Effector memory CD8-positive, alpha-beta T cell (primary cell): Measurements from ENCODE around the gene GH1.
A peak's percentile ranks its signal among the peaks of the same experiment; 100 is the strongest.

Source experiments
- ATAC-seq: fragments of 150-1000 bp; cut with Tn5 transposase; replicated peaks from 2 replicates; pipeline ENCODE4 v1.10.0; 2021; ENCODE audit warnings: mild to moderate bottlenecking, moderate library complexity
- DNase-seq, 3 experiments: peaks; one replicate each; pipeline ENCODE4 v3.0.0; 2021
- H3K27ac Mint-ChIP-seq, 2 donors: one replicate each; pipeline ENCODE4 v1.8.0; 2022; ENCODE audit warnings: mild to moderate bottlenecking in 2 of 2, mixed read lengths in 2 of 2, moderate library complexity in 2 of 2
- H3K27me3 Mint-ChIP-seq, 2 donors: one replicate each; pipeline ENCODE4 v1.8.0; 2022; ENCODE audit warnings: mixed read lengths in 2 of 2
- H3K36me3 Mint-ChIP-seq: one replicate; pipeline ENCODE4 v1.8.0; 2022; ENCODE audit warnings: mild to moderate bottlenecking, moderate library complexity, mixed read lengths; ENCODE audit not compliant: insufficient read depth
- H3K4me1 Mint-ChIP-seq, 2 donors: one replicate each; pipeline ENCODE4 v1.8.0; 2022; ENCODE audit warnings: low read depth in 2 of 2, mixed read lengths in 2 of 2
- H3K4me3 Mint-ChIP-seq, 2 donors: one replicate each; pipeline ENCODE4 v1.8.0; 2022; ENCODE audit warnings: mild to moderate bottlenecking in 2 of 2, mixed read lengths in 2 of 2, moderate library complexity in 2 of 2
- H3K9me3 Mint-ChIP-seq, 2 donors: one replicate each; pipeline ENCODE4 v1.8.0; 2022; ENCODE audit warnings: mixed read lengths in 2 of 2

GH1 gene

GRCh38 chr17:63950940-63951907 lies 32.6 kb upstream of the GH1 start:
- Mint-ChIP-seq H3K27me3 (no peaks in the 10 kb centered on the region), H3K4me3 (no peak overlapping the region), H3K9me3 (no peaks in the 10 kb centered on the region), H3K4me1 (peaks cover 22 to 32% of the 10 kb centered on the region in 2 donors), H3K27ac (peak overlapping the region in 1 of 2 donors; percentile 12), H3K36me3 (no peaks in the 10 kb centered on the region)
- DNase-seq (peak in 1 of 3 experiments; percentile 18), ATAC-seq (no peak)

GRCh38 chr17:63949576-63950250 lies 31.1 kb upstream of the GH1 start:
- H3K4me1 Mint-ChIP-seq = peaks cover 21 to 38% of the 10 kb centered on the region in 2 donors
- no peak overlapping the region for H3K4me3 Mint-ChIP-seq
- H3K36me3 Mint-ChIP-seq = no peaks in the 10 kb centered on the region
- DNase-seq = no peak
- no peak overlapping the region for H3K27ac Mint-ChIP-seq
- H3K27me3 Mint-ChIP-seq = no peaks in the 10 kb centered on the region
- ATAC-seq = no peak
- no peaks in the 10 kb centered on the region for H3K9me3 Mint-ChIP-seq

- peaks cover 12 to 33% of the 10 kb centered on the region in 2 donors for H3K4me1 Mint-ChIP-seq
- H3K9me3 Mint-ChIP-seq = no peaks in the 10 kb centered on the region
- no peaks in the 10 kb centered on the region for H3K36me3 Mint-ChIP-seq
- ATAC-seq = no peak
- no peaks in the 10 kb centered on the region for H3K27me3 Mint-ChIP-seq
- H3K4me3 Mint-ChIP-seq = no peak overlapping the region
- DNase-seq = no peak
- no peak overlapping the region for H3K27ac Mint-ChIP-seq
Observed at GRCh38 chr17:63948521-63948920, 29.9 kb upstream of the GH1 start.

- no peak overlapping the region for H3K27ac Mint-ChIP-seq
- no peak overlapping the region for H3K4me3 Mint-ChIP-seq
- DNase-seq (no peak), ATAC-seq (no peak)
- H3K4me1 Mint-ChIP-seq = peaks cover 14 to 33% of the 10 kb centered on the region in 2 donors
- no peaks in the 10 kb centered on the region for H3K9me3 Mint-ChIP-seq
- H3K36me3 Mint-ChIP-seq = no peaks in the 10 kb centered on the region
- H3K27me3 Mint-ChIP-seq = no peaks in the 10 kb centered on the region
Observed at GRCh38 chr17:63947711-63948330, 29.2 kb upstream of the GH1 start.

- Mint-ChIP-seq H3K27ac (peak overlapping the region; percentile 30 to 32), H3K9me3 (no peaks in the 10 kb centered on the region)
- ATAC-seq = peak; percentile 90
Observed at GRCh38 chr17:63946440-63947363, 28.1 kb upstream of the GH1 start.

GRCh38 chr17:63945784-63946439 lies 27.3 kb upstream of the GH1 start:
- Mint-ChIP-seq H3K4me3 (peak overlapping the region; percentile 77 to 83), H3K4me1 (peaks cover 20 to 34% of the 10 kb centered on the region in 2 donors), H3K27me3 (no peaks in the 10 kb centered on the region), H3K27ac (peak overlapping the region; percentile 32 to 44), H3K9me3 (no peaks in the 10 kb centered on the region), H3K36me3 (no peaks in the 10 kb centered on the region)
- peak; percentile 27 for ATAC-seq
- no peak for DNase-seq

More at GRCh38 chr17:63946440-63947363, 28.1 kb upstream of the GH1 start:
- Mint-ChIP-seq H3K4me3 (peak overlapping the region; percentile 77 to 83), H3K36me3 (no peaks in the 10 kb centered on the region), H3K27me3 (no peaks in the 10 kb centered on the region), H3K4me1 (peaks cover 18 to 37% of the 10 kb centered on the region in 2 donors)
- peak; percentile 53 to 59 (median 54) for DNase-seq

GRCh38 chr17:63944736-63945499 lies 26.3 kb upstream of the GH1 start:
- Mint-ChIP-seq H3K4me1 (peaks cover 20 to 32% of the 10 kb centered on the region in 2 donors), H3K27ac (peak overlapping the region in 1 of 2 donors; percentile 44), H3K27me3 (no peaks in the 10 kb centered on the region), H3K4me3 (peak overlapping the region; percentile 77 to 83), H3K36me3 (no peaks in the 10 kb centered on the region), H3K9me3 (no peaks in the 10 kb centered on the region)
- no peak for DNase-seq
- no peak for ATAC-seq

GRCh38 chr17:63943745-63944144 lies 25.1 kb upstream of the GH1 start:
- no peaks in the 10 kb centered on the region for H3K9me3 Mint-ChIP-seq
- peak overlapping the region in 1 of 2 donors; percentile 73 for H3K27ac Mint-ChIP-seq
- H3K4me3 Mint-ChIP-seq = no peak overlapping the region
- DNase-seq = no peak
- no peaks in the 10 kb centered on the region for H3K27me3 Mint-ChIP-seq
- no peak for ATAC-seq
- peaks cover 27 to 35% of the 10 kb centered on the region in 2 donors for H3K4me1 Mint-ChIP-seq
- H3K36me3 Mint-ChIP-seq = no peaks in the 10 kb centered on the region

- H3K4me1 Mint-ChIP-seq = peaks cover 29 to 42% of the 10 kb centered on the region in 2 donors
- H3K27ac Mint-ChIP-seq = peak overlapping the region; percentile 66 to 73
Observed at GRCh38 chr17:63942309-63942985, 23.8 kb upstream of the GH1 start.

GRCh38 chr17:63941751-63942150 lies 23.1 kb upstream of the GH1 start:
- Mint-ChIP-seq H3K4me3 (no peak overlapping the region), H3K36me3 (no peaks in the 10 kb centered on the region), H3K9me3 (no peaks in the 10 kb centered on the region), H3K27me3 (no peaks in the 10 kb centered on the region), H3K4me1 (peaks cover 28 to 42% of the 10 kb centered on the region in 2 donors), H3K27ac (no peak overlapping the region)
- DNase-seq (no peak), ATAC-seq (no peak)

More at GRCh38 chr17:63942309-63942985, 23.8 kb upstream of the GH1 start:
- Mint-ChIP-seq H3K36me3 (no peaks in the 10 kb centered on the region), H3K9me3 (no peaks in the 10 kb centered on the region), H3K27me3 (no peaks in the 10 kb centered on the region), H3K4me3 (no peak overlapping the region)
- no peak for DNase-seq
- no peak for ATAC-seq

GRCh38 chr17:63941162-63941561 lies 22.5 kb upstream of the GH1 start:
- H3K27ac Mint-ChIP-seq = no peak overlapping the region
- H3K4me1 Mint-ChIP-seq = peaks cover 23 to 37% of the 10 kb centered on the region in 2 donors
- DNase-seq (no peak), ATAC-seq (no peak)
- no peaks in the 10 kb centered on the region for H3K9me3 Mint-ChIP-seq
- H3K4me3 Mint-ChIP-seq = no peak overlapping the region
- no peaks in the 10 kb centered on the region for H3K36me3 Mint-ChIP-seq
- no peaks in the 10 kb centered on the region for H3K27me3 Mint-ChIP-seq
